Adipocyte (in vitro differentiated cells): ENCODE results near the gene ATF5.
"Not testable (repeated sequence)": the region's sequence is repeated elsewhere in the genome, so short reads cannot be mapped to it uniquely, and the experiment has no call there.

ENCODE experiments used
- DNase-seq: peaks from one replicate; pipeline ENCODE4 v3.0.0-alpha.2; 2015; ENCODE audit warnings: low read depth
- H3K27me3 ChIP-seq: replicated peaks from 2 replicates; pipeline ENCODE4 v1.7.0; 2013; ENCODE audit warnings: mild to moderate bottlenecking, low read length, moderate library complexity; ENCODE audit not compliant: control insufficient read depth, insufficient read depth
- H3K36me3 ChIP-seq: 2 replicates; pipeline ENCODE4 v1.7.0; 2013; ENCODE audit warnings: low read length, mild to moderate bottlenecking, moderate library complexity; ENCODE audit not compliant: control insufficient read depth, insufficient read depth, severe bottlenecking
- H3K4me1 ChIP-seq: 2 replicates; pipeline ENCODE4 v1.7.0; 2013; ENCODE audit warnings: mild to moderate bottlenecking, low read length, moderate library complexity; ENCODE audit not compliant: control insufficient read depth, insufficient read depth
- H3K4me3 ChIP-seq: 2 replicates; pipeline ENCODE4 v1.7.0; 2013; ENCODE audit warnings: mild to moderate bottlenecking, low read length, moderate library complexity
- H3K9ac ChIP-seq: 2 replicates; pipeline ENCODE4 v1.7.0; 2013; ENCODE audit warnings: mild to moderate bottlenecking, low read length, moderate library complexity
- H3K9me3 ChIP-seq: 2 replicates; pipeline ENCODE4 v1.7.0; 2013; ENCODE audit warnings: mild to moderate bottlenecking, low read length, moderate library complexity; ENCODE audit not compliant: control insufficient read depth

The ATF5 gene

GRCh38 chr19:49913720-49914119 is 15.3 kb upstream of the ATF5 start:
- Histone ChIP-seq H3K9ac (no peak overlapping the region), H3K9me3 (no peaks in the 10 kb centered on the region), H3K4me1 (peaks cover 9% of the 10 kb centered on the region), H3K4me3 (no peak overlapping the region), H3K27me3 (no peaks in the 10 kb centered on the region), H3K36me3 (peaks cover 5% of the 10 kb centered on the region)
- no peak for DNase-seq

- no peaks in the 10 kb centered on the region for H3K9me3 ChIP-seq
- no peak overlapping the region for H3K4me3 ChIP-seq
- no peak for DNase-seq
- peaks cover 9% of the 10 kb centered on the region for H3K4me1 ChIP-seq
- H3K9ac ChIP-seq, result no peak overlapping the region
- H3K36me3 ChIP-seq, result peaks cover 5% of the 10 kb centered on the region
- no peaks in the 10 kb centered on the region for H3K27me3 ChIP-seq
Observed at GRCh38 chr19:49915271-49915670, 13.7 kb upstream of the ATF5 start.

- no peak overlapping the region for H3K9ac ChIP-seq
- no peak overlapping the region for H3K4me3 ChIP-seq
- H3K27me3 ChIP-seq, result no peaks in the 10 kb centered on the region
- no peaks in the 10 kb centered on the region for H3K9me3 ChIP-seq
- H3K36me3 ChIP-seq, result peaks cover 9% of the 10 kb centered on the region
- H3K4me1 ChIP-seq, result peaks cover 6% of the 10 kb centered on the region
- no peak for DNase-seq
Observed at GRCh38 chr19:49916839-49917733, 11.9 kb upstream of the ATF5 start.

- Histone ChIP-seq H3K4me3 (no peak overlapping the region), H3K36me3 (peaks cover 9% of the 10 kb centered on the region), H3K4me1 (peaks cover 13% of the 10 kb centered on the region), H3K27me3 (no peaks in the 10 kb centered on the region), H3K9me3 (no peaks in the 10 kb centered on the region), H3K9ac (no peak overlapping the region)
- DNase-seq, result no peak
Observed at GRCh38 chr19:49918089-49918488, 10.9 kb upstream of the ATF5 start.

- Histone ChIP-seq H3K9me3 (no peaks in the 10 kb centered on the region), H3K4me1 (peaks cover 27% of the 10 kb centered on the region), H3K27me3 (no peaks in the 10 kb centered on the region), H3K9ac (no peak overlapping the region), H3K4me3 (no peak overlapping the region), H3K36me3 (peaks cover 4% of the 10 kb centered on the region)
- DNase-seq, result no peak
Observed at GRCh38 chr19:49920624-49921363, 8.2 kb upstream of the ATF5 start.

GRCh38 chr19:49921871-49922795 is 6.9 kb upstream of the ATF5 start:
- Histone ChIP-seq H3K4me3 (no peak overlapping the region), H3K9ac (peak overlapping the region; percentile 26), H3K36me3 (peaks cover 7% of the 10 kb centered on the region), H3K9me3 (no peaks in the 10 kb centered on the region), H3K4me1 (peaks cover 27% of the 10 kb centered on the region), H3K27me3 (no peaks in the 10 kb centered on the region)
- peak; percentile 60 for DNase-seq

GRCh38 chr19:49923055-49924003 is 5.7 kb upstream of the ATF5 start:
- peak overlapping the region; percentile 32 for H3K9ac ChIP-seq
- H3K4me1 ChIP-seq, result peaks cover 36% of the 10 kb centered on the region
- peak overlapping the region; percentile 36 for H3K4me3 ChIP-seq
- H3K9me3 ChIP-seq, result no peaks in the 10 kb centered on the region
- H3K36me3 ChIP-seq, result peaks cover 10% of the 10 kb centered on the region
- no peak for DNase-seq
- H3K27me3 ChIP-seq, result no peaks in the 10 kb centered on the region

GRCh38 chr19:49924004-49924880 is 4.8 kb upstream of the ATF5 start:
- peak overlapping the region; percentile 44 for H3K4me3 ChIP-seq
- peak; percentile 4 for DNase-seq

GRCh38 chr19:49924881-49925210 is 4.2 kb upstream of the ATF5 start:
- not testable (repeated sequence) for H3K27me3 ChIP-seq, DNase-seq, H3K9me3 ChIP-seq
- peak overlapping the region; percentile 44 for H3K4me3 ChIP-seq
- peaks cover 36% of the 10 kb centered on the region for H3K4me1 ChIP-seq
- peaks cover 10% of the 10 kb centered on the region for H3K36me3 ChIP-seq
- peak overlapping the region; percentile 32 for H3K9ac ChIP-seq

More at GRCh38 chr19:49924004-49924880, 4.8 kb upstream of the ATF5 start:
- Histone ChIP-seq H3K36me3 (peaks cover 10% of the 10 kb centered on the region), H3K4me1 (peaks cover 36% of the 10 kb centered on the region), H3K9me3 (no peaks in the 10 kb centered on the region), H3K9ac (peak overlapping the region; percentile 32), H3K27me3 (no peaks in the 10 kb centered on the region)
